ENCODE data around the gene FMO5.
"Not testable (repeated sequence)": the region's sequence is repeated elsewhere in the genome, so short reads cannot be mapped to it uniquely, and the experiment has no call there.

DNA sequence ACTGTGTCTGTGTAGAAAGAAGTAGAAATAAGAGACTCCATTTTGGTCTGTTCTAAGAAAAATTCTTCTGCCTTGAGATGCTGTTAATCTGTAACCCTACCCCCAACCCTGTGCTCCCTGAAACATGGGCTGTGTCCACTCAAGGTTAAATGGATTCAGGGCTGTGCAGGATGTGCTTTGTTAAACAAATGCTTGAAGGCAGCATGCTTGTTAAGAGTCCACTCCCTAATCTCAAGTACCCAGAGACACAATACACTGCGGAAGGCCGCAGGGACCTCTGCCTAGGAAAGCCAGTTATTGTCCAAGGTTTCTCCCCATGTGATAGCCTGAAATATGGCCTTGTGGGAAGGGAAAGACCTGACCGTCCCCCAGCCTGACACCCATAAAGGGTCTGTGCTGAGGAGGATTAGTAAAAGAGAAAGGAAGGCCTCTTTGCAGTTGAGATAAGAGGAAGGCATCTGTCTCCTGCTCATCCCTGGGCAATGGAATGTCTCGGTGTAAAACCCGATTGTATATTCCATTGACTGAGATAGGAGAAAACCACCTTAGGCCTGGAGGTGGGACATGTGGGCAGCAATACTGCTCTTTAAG is 15.1 kb upstream of the FMO5 start:
- TF ChIP-seq, protein P1, sequence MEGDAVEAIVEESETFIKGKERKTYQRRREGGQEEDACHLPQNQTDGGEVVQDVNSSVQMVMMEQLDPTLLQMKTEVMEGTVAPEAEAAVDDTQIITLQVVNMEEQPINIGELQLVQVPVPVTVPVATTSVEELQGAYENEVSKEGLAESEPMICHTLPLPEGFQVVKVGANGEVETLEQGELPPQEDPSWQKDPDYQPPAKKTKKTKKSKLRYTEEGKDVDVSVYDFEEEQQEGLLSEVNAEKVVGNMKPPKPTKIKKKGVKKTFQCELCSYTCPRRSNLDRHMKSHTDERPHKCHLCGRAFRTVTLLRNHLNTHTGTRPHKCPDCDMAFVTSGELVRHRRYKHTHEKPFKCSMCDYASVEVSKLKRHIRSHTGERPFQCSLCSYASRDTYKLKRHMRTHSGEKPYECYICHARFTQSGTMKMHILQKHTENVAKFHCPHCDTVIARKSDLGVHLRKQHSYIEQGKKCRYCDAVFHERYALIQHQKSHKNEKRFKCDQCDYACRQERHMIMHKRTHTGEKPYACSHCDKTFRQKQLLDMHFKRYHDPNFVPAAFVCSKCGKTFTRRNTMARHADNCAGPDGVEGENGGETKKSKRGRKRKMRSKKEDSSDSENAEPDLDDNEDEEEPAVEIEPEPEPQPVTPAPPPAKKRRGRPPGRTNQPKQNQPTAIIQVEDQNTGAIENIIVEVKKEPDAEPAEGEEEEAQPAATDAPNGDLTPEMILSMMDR (IDR thresholded peaks at IDR 0.05), result not testable (repeated sequence)
- not testable (repeated sequence) for TF ChIP-seq POLR2A (IDR thresholded peaks at IDR 0.05)

Measured in adrenal gland (tissue), 5 donors.